GM20000 (cell line): ENCODE measurements around the gene QTRT2.
A peak's percentile ranks its signal among the peaks of the same experiment; 100 is the strongest.

Source experiments
- DNase-seq: peaks from one replicate; pipeline ENCODE4 v3.0.0; 2012; ENCODE audit warnings: low spot score
- CTCF ChIP-seq: IDR thresholded peaks from 2 replicates; pipeline ENCODE4 v1.5.1; 2012; ENCODE audit warnings: mild to moderate bottlenecking, control low read depth; ENCODE audit errors: extremely low read depth, missing control alignments

QTRT2 gene

GRCh38 chr3:114056130-114057010, at the start of gene QTRT2, which contains the start of gene CCDC191:
QTRT2 (plus strand) TSS chr3:114056737; CDS start chr3:114065258, 8,521 bp downstream.
CCDC191 (minus strand) TSS chr3:114056526; CDS start chr3:114056466, 60 bp downstream.
- DNase-seq = peak; percentile 91
- TF ChIP-seq CTCF = no peak

GRCh38 chr3:114011059-114011797, 45.3 kb upstream of the QTRT2 start:
- DNase-seq = peak; percentile 18
- no peak for TF ChIP-seq CTCF

GRCh38 chr3:114014211-114014610, 42.3 kb upstream of the QTRT2 start:
- no peak for TF ChIP-seq CTCF
- no peak for DNase-seq

GRCh38 chr3:114019486-114019885, 37.1 kb upstream of the QTRT2 start:
- TF ChIP-seq CTCF = no peak
- no peak for DNase-seq

- no peak for TF ChIP-seq CTCF
- no peak for DNase-seq
These were observed 35.6 kb upstream of the QTRT2 start for GRCh38 chr3:114020907-114021306.

GRCh38 chr3:114022145-114022802, 34.3 kb upstream of the QTRT2 start:
- no peak for DNase-seq
- TF ChIP-seq CTCF = no peak

GRCh38 chr3:114025451-114025850, 31.1 kb upstream of the QTRT2 start:
- TF ChIP-seq CTCF = no peak
- no peak for DNase-seq
